Left forelimb (tissue), 1 donor: ENCODE measurements around the gene CNIH3.

Experiments
- DNase-seq: peaks from one replicate; pipeline ENCODE4 v3.0.0-alpha.2; 2018; ENCODE audit warnings: low spot score

Gene CNIH3

DNA sequence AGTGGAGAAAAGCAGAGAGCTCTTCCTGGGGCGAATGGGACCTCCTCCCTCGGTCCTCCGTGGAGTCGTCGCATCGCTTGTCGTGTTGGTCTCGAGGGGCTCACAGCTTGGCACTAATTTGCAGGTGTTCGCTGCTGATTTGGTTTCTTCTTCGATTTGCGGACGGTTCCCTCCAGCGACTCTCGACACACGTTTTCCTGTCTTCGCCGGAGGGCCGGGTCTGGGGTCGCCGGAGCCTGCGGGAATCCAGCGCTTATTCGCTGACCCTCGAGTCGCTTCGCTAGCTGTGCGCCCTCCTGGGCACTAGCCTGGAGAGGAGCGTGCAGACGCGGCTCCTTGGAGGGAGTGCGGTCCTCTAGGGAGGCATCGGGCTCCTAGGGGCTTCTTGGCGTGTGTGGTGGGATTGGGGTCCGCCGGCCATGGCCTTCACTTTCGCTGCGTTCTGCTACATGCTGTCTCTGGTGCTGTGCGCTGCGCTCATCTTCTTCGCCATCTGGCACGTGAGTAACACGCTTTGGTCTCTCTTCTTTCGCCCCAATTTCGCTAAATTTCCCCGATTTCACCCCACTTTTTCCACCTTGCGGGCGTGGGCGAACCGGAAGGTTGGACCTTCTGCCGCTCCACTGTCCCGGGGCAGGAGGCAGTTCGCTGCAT lies 766 bp downstream of the CNIH3 start:
- DNase-seq, result no peak

GRCh38 chr1:224617410-224618355 lies 1.6 kb downstream of the CNIH3 start:
- peak; percentile 54 for DNase-seq

GRCh38 chr1:224619209-224619608 lies 3.1 kb downstream of the CNIH3 start:
- no peak for DNase-seq

DNA sequence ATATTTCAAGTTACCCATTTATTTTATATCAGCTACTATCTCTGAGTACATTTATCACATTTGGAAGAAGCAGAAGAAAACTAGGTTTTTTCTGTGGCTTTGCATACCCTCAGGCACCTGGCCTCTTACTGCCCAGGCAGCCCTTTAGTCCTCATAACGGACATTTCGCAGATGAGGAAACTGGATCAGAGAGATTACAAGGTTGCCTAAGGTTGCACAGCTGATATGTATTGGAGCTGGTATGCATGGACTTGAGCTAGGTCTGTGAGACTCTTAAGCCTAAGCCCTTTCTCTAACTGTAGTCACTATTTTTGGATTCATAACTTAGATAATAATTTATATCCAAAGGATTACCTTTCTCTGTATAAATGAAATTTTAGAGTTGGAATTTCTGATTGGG lies 4.0 kb downstream of the CNIH3 start:
- no peak for DNase-seq

DNA sequence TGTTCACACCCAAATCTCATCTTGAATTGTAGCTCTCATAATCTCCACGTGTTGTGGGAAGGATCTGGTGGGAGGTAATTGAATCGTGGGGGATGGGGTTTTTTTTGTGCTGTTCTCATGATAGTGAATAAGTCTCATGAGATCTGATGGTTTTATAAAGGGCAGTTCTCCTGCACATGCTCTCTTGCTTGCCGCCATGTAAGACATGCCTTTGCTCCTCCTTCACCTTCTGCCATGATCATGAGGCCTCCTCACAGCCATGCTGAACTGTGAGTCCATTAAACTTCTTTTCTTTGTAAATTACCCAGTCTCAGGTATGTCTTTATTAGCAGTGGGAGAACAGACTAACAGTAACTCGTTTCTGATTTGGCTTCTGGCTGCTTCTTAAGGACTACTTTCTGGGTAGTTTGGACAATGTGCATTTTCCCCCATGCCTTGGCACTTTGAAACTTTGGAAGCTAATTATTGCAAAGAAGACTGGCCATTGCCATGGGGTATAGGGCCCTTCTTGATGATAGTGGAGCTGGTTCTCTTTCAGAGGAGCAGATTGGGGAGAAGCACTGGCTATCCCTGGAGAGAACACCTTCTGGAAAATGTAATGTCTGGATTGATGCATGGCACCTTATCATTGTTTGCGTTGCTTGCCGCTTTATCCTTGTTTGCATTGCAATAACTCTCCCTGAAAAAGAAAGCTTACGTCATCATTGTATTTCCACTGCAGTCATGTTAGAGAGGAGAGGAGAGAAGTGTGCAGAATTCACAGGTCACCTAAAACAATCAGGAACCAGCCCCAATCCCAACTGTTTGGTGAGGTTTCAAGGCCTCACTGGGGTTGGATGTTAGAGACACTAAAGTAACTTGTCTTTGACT lies 5.9 kb downstream of the CNIH3 start:
- DNase-seq, result no peak

- peak; percentile 48 for DNase-seq
Measured at GRCh38 chr1:224622831-224623230, 6.7 kb downstream of the CNIH3 start.

- no peak for DNase-seq
Measured at GRCh38 chr1:224623310-224623714, 7.2 kb downstream of the CNIH3 start.

- no peak for DNase-seq
Measured at GRCh38 chr1:224623743-224624333, 7.7 kb downstream of the CNIH3 start.

- DNase-seq, result no peak
Measured at GRCh38 chr1:224624432-224624831, 8.3 kb downstream of the CNIH3 start.

- no peak for DNase-seq
Measured at GRCh38 chr1:224626042-224626441, 9.9 kb downstream of the CNIH3 start.

DNA sequence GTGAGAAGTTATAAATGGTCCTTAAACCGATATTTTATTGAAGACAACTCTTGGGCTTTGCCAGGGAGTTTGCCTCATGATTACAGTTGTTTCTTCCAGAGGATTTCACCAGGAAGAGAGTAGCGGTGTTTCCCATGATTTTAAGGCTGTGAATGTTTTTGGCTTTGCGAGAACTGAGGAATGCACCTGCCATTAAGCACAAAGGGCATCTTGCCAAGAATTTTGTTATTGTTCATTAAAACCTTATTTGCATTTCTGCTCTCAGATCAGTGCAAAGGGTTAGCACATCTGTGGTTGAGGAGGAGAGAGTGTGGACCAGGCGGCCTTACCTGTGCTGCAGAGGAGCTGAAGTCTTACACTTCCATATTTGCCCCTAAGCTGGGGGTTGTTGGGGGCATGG lies 13.8 kb downstream of the CNIH3 start:
- no peak for DNase-seq

- DNase-seq, result no peak
Measured at GRCh38 chr1:224631462-224632115, 15.5 kb downstream of the CNIH3 start.

DNA sequence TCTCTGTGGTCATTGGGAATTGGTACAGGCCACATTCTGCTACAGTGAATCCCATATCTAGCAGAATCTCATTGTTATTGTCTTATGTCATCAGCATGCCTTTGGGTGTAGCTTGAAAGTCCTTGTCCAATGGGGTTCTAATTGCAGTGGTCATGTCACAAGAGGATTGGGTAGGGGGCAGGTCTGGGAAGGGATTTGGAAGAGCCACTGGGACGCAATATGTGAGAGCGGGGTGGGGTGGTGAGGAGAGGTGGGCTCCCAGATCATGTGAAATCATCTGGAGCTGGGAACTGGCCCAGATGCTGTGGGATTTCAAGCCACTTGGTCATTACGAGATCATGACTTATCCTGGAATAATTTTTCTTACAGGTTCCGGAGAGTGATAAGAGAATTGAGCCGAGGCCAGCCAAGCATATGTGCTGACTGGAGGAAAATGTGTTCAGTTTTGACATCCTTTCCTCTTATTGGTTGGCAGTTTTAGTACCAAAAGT lies 16.3 kb downstream of the CNIH3 start:
- no peak for DNase-seq

- no peak for DNase-seq
Measured at GRCh38 chr1:224632921-224633321, 16.8 kb downstream of the CNIH3 start.

DNA sequence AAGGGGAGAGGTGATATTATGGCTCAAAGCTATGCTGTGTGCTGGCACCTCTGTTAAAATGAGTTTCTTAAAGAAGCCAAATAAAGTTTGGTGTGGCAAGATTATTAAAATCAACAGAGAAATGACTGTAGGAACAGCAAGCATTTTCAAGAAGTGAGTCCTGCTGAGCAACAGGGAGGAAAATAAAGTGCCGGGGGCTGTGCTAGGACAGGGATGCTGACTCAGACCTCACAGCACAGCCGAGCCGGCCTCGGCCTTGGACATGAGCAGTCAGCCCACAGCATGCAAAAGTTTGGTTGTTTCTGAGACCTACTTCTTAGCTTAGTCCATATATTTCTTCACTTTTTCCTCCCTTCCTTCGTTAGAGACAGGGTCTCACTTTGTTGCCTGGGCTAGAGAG lies 19.2 kb downstream of the CNIH3 start:
- no peak for DNase-seq

GRCh38 chr1:224637515-224637914 lies 21.4 kb downstream of the CNIH3 start:
- no peak for DNase-seq

DNA sequence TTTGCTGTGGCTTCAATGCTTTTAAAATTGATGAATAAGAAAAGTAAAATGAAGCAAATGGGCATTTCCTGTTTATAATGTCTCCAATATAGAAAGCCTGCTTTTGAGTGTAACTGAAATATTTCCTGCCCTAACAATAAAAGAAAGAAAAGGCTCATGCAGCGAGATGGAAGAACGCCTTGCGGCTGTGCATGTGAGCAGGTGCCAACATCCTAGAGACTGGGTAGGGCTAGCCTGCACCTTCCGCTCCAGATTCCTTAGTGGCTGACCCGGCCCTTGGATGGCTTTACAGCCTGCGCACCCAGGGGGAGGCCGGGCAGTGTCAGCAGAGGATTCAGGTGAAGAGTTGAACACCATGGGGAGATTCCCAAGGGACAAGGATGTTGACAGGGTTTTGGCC lies 21.8 kb downstream of the CNIH3 start:
- DNase-seq, result no peak

DNA sequence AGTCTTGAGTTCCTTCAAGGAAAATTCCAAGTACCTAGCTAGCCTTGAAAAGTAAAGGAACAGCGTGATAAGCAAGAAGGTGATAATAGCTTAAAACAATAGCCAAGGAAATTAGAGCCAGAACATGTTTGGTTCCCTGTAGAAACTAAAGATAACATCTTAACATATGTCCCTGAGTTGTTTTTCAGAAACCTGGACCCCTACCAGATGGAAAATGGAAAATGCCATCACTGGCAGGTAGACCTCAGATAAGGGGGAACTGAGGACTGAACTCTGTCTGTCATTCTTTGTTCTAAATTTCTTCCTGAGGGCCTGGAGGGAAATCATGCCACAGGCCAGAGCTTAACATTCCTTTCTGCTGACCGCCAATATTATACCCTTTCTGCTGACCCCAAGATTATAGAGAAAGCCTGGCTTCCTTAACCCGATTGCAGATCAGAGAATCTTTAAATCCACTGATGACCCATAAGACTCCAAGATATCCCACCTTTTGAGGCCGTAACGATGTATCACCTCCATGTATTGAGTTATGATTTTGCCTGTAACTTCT lies 23.4 kb downstream of the CNIH3 start:
- DNase-seq, result no peak

GRCh38 chr1:224640018-224640417 lies 23.9 kb downstream of the CNIH3 start:
- DNase-seq, result no peak

DNA sequence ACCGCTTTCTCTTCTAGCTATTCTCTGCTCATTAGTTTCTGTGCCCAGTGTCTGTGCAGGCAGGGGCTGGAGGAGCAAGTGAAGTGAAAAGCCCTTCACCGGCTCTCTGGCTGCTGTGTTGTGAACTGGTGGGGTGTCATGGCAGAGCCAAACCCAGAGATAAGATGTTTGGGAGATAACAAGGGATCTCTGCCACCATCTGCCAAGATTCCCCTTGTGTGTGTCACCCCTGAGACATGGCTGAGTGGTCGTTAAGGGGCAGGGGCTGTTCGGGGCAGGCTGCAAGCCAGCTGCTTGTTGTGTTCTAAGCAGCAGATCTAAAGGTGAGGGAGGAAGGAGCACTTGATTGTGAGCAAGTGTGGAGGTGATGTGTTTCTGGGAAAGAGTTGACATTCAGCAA lies 24.5 kb downstream of the CNIH3 start:
- no peak for DNase-seq

DNA sequence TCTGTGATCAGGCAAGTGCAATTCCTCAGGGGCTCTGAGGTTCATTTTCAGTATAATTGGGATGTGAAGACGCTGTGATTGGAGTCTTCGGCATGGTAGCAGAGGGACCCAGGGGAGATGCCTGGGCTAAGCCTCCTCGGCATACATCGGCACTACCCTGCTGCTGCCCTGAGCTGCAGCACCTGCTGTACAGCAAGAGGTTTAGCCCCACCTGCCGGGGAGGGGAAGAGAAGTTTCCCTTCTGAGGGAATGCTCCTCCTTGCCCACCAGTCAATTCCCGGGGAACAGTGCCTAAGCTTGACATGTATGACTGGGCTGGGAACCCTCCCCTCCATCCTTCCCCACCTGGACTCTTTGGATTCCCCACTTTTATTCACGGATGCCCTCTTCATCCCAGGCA lies 24.9 kb downstream of the CNIH3 start:
- no peak for DNase-seq
